Measurements from ENCODE around the gene DRC1. TPM values are rescaled to one million over a fixed set of nuclear protein-coding genes. Genes with fewer than 3 reads are reported as not detected.

DRC1 gene
- total and polyA plus RNA-seq, 2 of the 13 experiments (the other 11 are each of a cell fraction or from before 2014, with no cell fraction given): 0.07 TPM; not detected in 1

GRCh38 chr2:26456440-26457250 lies 54.9 kb downstream of the DRC1 start (continued):
- TF ChIP-seq ZNF407 (CRISPR knock-in tag; IDR thresholded peaks at IDR 0.05; ENCODE audit: not compliant biosample characterization) (peak; percentile 22), HOXD1 (CRISPR knock-in tag; IDR thresholded peaks at IDR 0.05) (no peak), ZNF282 (IDR thresholded peaks at IDR 0.05; ENCODE audit: partially characterized antibody) (no peak), HDAC1 (CRISPR knock-in tag; IDR thresholded peaks at IDR 0.05) (no peak), GRHL1 (CRISPR knock-in tag; conservative IDR thresholded peaks at IDR 0.05) (no peak), ZNF530 (CRISPR knock-in tag; IDR thresholded peaks at IDR 0.05; ENCODE audit: low read depth) (no peak), PHF20 (CRISPR knock-in tag; IDR thresholded peaks at IDR 0.05) (no peak), ZNF317 (CRISPR knock-in tag; IDR thresholded peaks at IDR 0.05) (no peak), RBFOX2 (IDR thresholded peaks at IDR 0.05; ENCODE audit: low read depth, low read length) (no peak), CHD2 (IDR thresholded peaks at IDR 0.05; ENCODE audit: low read depth, low read length) (0 out of 2 replicates have a peak, but pooled peaks have one; percentile 25), MAFF (IDR thresholded peaks at IDR 0.05; ENCODE audit: low read depth, low read length) (no peak), NCOA2 (CRISPR knock-in tag; IDR thresholded peaks at IDR 0.05) (peak; percentile 37; the same call in 1 of the 2 replicates), FOXA1 (IDR thresholded peaks at IDR 0.05) (no peak), FOXA1 (CRISPR knock-in tag; IDR thresholded peaks at IDR 0.05) (no peak), ZNF207 (IDR thresholded peaks at IDR 0.05; ENCODE audit: borderline replicate concordance) (no peak), ZNF605 (CRISPR knock-in tag; IDR thresholded peaks at IDR 0.05) (no peak), ZNF883 (CRISPR knock-in tag; IDR thresholded peaks at IDR 0.05; ENCODE audit: not compliant biosample characterization) (no peak), ZNF33A (CRISPR knock-in tag; IDR thresholded peaks at IDR 0.05; ENCODE audit: borderline replicate concordance) (no peak), ZSCAN9 (CRISPR knock-in tag; IDR thresholded peaks at IDR 0.05; ENCODE audit: borderline replicate concordance) (peak; percentile 45; the same call in 1 of the 2 replicates), FOSL1 (CRISPR knock-in tag; IDR thresholded peaks at IDR 0.05; ENCODE audit: borderline replicate concordance) (peak; percentile 88), HES4 (CRISPR knock-in tag; IDR thresholded peaks at IDR 0.05; ENCODE audit: borderline replicate concordance) (no peak), ZNF766 (CRISPR knock-in tag; IDR thresholded peaks at IDR 0.05; ENCODE audit: borderline replicate concordance) (no peak)
